ENCODE results near the gene MAP3K15. TPM values are rescaled to one million over a fixed set of nuclear protein-coding genes. Genes with fewer than 3 reads are reported as not detected.

MAP3K15 gene
- total RNA-seq, 4 donors from 2014 or later, result not detected

DNA sequence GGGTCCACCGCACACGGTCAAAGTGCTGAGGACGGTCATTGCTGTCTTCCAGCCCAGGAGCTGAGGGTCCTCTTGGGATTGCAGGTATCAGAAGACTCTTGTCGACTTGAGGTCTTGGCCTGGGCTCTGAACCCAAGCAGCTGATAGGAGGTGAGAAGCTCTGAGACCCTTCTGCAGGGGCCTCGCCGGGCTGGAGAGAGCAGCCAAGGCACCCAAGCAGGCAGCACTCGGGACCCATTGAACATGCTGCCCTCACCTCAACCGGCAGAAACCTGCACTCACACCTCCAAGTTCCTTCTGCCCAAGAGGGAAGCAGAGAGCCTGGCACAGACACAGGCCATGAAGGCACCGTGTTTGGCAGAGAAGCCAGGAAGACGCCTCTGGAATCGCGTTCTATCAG lies 137.5 kb downstream of the MAP3K15 start:
- TF ChIP-seq, protein P1, sequence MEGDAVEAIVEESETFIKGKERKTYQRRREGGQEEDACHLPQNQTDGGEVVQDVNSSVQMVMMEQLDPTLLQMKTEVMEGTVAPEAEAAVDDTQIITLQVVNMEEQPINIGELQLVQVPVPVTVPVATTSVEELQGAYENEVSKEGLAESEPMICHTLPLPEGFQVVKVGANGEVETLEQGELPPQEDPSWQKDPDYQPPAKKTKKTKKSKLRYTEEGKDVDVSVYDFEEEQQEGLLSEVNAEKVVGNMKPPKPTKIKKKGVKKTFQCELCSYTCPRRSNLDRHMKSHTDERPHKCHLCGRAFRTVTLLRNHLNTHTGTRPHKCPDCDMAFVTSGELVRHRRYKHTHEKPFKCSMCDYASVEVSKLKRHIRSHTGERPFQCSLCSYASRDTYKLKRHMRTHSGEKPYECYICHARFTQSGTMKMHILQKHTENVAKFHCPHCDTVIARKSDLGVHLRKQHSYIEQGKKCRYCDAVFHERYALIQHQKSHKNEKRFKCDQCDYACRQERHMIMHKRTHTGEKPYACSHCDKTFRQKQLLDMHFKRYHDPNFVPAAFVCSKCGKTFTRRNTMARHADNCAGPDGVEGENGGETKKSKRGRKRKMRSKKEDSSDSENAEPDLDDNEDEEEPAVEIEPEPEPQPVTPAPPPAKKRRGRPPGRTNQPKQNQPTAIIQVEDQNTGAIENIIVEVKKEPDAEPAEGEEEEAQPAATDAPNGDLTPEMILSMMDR (IDR thresholded peaks at IDR 0.05; ENCODE audit: low read depth), result no peak

DNA sequence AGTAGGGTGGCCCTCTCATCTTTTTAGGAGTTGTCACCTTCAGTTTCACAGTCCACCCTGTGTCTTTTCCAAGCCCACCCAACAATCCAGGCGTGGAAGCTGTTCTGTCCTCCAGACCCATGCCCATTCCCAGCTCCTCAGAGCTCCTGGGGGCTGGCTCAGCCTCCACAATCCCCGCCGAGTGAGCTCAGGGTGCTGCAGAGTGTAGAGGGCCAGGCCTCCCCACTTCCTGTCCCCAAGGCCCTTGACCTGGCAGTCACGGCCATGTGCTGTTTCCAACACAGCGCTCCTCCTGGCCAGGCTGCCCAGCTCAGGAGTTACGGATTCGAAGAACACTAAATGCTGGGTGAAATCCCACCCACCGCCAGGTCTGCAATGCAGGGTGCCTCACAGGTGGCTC lies 139.8 kb downstream of the MAP3K15 start:
- TF ChIP-seq, protein P1 (IDR thresholded peaks at IDR 0.05; ENCODE audit: low read depth), result no peak

DNA sequence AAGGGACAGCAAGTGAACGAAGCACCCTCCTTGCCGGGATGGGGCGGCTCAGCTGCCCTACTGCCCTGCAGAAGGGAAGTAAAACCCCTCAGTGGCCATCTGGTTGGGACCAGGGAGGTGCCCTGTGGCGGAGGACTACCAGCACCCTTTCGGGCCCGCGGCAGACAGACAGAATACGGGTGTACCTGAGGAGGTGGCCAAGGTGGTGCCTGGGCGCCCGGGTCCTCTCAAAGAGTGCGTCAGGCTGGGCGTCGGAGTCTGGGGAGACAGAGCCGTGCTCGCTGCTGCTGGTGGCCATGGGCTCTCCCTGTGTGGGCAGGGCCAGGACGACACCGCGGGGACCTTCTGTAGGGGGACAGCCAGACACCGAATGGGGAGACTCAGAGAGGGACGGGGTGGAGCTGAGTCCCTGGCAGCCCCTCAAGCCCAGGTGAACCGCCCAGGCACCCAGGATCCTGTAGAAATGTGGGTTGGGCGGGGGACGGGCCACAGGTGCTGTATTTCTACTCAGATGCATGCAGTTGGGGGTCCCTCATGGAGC lies 141.9 kb downstream of the MAP3K15 start:
- TF ChIP-seq, protein P1 (IDR thresholded peaks at IDR 0.05; ENCODE audit: low read depth), result no peak

DNA sequence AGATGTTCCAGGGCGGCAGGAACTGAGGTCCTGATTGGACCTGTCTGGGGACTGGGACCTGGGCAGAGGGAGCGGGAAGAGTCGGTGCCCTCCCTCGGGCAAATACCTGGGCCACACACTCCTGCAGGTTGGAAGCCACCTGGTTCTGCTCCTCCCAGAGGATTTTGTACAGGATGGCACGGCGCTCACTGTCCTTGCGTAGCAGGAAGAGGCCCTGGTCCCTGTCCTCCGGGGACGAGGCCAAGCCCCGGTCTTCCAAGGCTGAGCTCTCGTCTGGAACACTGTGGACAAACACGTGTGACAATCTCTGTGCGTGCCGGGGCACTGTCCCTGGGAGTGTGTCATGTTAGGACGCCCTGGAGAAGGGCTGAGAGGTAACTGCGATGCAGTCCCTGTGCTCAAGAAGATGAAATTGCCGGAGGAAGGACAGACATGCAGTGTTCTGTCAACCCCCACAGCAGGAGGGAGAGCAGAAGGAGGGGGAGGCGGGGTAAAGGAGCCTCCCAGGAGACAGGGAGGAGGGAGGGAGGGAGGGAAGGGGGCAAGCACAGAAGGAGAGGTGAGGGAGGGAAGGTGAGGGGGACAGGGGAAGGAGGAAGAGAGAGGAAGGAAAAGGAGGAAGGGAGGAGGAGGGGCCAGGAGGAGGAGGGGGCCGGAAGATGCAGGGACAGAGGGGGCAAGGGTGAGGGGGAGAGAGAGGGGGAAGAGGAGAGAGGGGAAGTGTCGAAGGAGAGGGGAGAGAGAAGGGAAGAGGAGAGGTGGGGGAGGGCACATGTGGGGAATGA lies 142.6 kb downstream of the MAP3K15 start:
- TF ChIP-seq, protein P1 (IDR thresholded peaks at IDR 0.05; ENCODE audit: low read depth), result no peak

DNA sequence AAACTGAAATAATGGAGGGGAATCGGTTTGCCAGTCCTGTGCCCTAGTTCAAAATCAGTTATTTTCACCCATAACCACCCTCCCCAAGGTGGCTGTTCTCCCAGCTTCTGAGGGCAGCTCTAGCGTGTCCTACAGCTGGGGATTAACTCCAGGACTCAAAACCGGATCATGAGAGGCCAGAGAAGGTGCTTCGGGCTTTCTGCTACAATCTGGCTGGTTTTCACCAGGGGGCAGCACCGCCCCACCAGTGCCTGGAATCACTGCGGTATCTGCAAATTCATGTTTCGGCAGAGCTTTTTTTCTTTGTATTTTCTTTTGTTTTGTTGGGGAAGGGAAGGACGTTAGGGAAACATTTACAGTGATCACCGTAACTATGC lies 143.2 kb downstream of the MAP3K15 start:
- TF ChIP-seq, protein P1 (IDR thresholded peaks at IDR 0.05; ENCODE audit: low read depth), result no peak

DNA sequence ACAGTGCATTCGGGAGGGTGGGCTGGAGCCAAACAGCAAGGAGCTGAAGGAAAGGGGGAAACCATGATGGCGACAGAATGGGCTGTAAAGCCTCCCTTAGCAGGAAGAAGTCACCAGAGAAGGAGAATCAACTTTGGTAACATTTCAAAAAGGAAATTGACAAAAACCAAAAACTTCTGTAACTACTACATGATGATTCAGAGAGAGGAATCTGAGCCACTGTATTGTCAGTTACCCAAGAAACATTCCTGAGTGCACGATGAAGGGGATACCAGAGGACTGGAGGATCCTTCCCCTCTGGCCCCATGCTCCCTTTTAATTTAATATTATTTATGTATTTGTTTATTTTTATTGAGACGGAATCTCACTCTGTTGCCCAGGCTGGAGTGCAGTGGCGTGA lies 145.2 kb downstream of the MAP3K15 start:
- TF ChIP-seq, protein P1 (IDR thresholded peaks at IDR 0.05; ENCODE audit: low read depth), result no peak

DNA sequence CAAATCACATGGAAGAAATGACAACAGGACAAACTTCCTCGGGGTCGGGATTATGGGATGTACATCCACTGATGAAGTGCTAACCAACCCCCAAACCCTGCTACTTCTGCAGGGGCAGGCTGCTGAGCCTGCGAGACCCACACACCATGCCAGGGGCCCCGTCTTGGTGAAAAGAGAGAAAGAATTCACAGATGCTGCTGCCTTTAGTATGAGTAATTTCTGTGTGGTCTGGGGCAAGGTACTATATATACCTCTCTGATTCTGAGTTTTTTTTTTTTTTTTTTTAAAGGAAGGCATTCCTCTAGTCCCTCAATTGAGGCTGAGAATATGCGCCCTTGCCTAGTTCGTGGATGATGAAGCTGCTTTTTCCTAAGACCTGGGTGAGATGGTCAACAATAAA lies 146.7 kb downstream of the MAP3K15 start:
- TF ChIP-seq, protein P1 (IDR thresholded peaks at IDR 0.05; ENCODE audit: low read depth), result no peak
